BE2C (cell line): Measurements from ENCODE around the gene BTBD10.

Experiments used
- DNase-seq: peaks from one replicate; pipeline ENCODE4 v3.0.0-alpha.2; 2020
- H3K27me3 ChIP-seq: fragments of 250-450 bp; sonication (Bioruptor Pico); 2 replicates; pipeline ENCODE4 v1.5.1; 2020; ENCODE audit warnings: mild to moderate bottlenecking
- H3K36me3 ChIP-seq: fragments of 250-450 bp; sonication (Bioruptor Pico); 2 replicates; pipeline ENCODE4 v1.5.1; 2020; ENCODE audit warnings: mild to moderate bottlenecking
- H3K4me1 ChIP-seq: fragments of 250-450 bp; sonication (Bioruptor Pico); 2 replicates; pipeline ENCODE4 v1.5.1; 2020
- H3K4me3 ChIP-seq: 2 replicates; pipeline ENCODE4 v1.5.1; 2011; ENCODE audit warnings: low read depth, low read length
- H3K9me3 ChIP-seq: fragments of 250-450 bp; sonication (Bioruptor Pico); 2 replicates; pipeline ENCODE4 v1.5.1; 2020
- TF ChIP-seq, protein P1 (sequence below): IDR thresholded peaks from 2 replicates; pipeline ENCODE4 v1.5.1; 2012; ENCODE audit warnings: mild to moderate bottlenecking, low read depth, low read length

Gene BTBD10

DNA sequence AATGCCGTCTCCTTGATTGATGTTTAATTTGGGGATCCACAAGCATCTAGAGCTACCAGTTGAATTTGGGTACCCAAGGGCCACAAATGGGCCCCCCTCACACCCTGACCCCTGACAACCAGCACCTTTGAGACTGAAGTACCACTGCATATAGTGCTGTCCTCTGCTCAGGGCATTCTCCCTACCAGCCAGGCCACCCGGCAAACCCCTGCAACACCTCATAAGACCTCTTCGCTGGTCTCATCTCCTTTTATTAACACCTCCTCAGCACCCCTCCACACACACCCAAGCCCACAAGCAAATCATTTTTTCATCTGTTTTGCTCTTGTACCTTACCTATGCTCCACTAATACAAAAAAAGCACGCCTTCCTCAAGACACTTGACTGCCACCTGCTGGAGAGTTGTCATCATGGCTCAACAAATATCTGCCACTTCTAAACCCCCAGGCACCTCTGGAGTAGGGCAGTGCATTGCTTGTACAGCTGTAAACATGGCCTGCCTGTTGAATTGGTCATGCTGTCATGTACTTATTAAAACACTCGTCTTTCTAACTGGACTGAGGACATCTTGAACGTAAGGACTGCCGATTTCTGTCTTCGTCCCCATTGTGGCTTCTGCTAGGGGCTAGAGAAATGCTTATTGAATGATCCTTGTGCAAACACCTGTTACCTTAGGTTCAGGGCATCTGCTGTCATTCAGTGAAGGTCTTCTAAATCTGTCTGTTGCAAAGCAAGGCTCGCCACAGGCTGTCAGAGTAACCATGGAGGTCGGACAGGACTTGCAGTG is 118.9 kb downstream of the BTBD10 start:
- H3K36me3 ChIP-seq, result no peaks in the 10 kb centered on the region
- TF ChIP-seq, protein P1, sequence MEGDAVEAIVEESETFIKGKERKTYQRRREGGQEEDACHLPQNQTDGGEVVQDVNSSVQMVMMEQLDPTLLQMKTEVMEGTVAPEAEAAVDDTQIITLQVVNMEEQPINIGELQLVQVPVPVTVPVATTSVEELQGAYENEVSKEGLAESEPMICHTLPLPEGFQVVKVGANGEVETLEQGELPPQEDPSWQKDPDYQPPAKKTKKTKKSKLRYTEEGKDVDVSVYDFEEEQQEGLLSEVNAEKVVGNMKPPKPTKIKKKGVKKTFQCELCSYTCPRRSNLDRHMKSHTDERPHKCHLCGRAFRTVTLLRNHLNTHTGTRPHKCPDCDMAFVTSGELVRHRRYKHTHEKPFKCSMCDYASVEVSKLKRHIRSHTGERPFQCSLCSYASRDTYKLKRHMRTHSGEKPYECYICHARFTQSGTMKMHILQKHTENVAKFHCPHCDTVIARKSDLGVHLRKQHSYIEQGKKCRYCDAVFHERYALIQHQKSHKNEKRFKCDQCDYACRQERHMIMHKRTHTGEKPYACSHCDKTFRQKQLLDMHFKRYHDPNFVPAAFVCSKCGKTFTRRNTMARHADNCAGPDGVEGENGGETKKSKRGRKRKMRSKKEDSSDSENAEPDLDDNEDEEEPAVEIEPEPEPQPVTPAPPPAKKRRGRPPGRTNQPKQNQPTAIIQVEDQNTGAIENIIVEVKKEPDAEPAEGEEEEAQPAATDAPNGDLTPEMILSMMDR, result peak; percentile 73
- H3K4me1 ChIP-seq, result no peaks in the 10 kb centered on the region
- no peaks in the 10 kb centered on the region for H3K27me3 ChIP-seq
- H3K9me3 ChIP-seq, result no peaks in the 10 kb centered on the region
- H3K4me3 ChIP-seq, result no peak overlapping the region
- peak; percentile 59 for DNase-seq

DNA sequence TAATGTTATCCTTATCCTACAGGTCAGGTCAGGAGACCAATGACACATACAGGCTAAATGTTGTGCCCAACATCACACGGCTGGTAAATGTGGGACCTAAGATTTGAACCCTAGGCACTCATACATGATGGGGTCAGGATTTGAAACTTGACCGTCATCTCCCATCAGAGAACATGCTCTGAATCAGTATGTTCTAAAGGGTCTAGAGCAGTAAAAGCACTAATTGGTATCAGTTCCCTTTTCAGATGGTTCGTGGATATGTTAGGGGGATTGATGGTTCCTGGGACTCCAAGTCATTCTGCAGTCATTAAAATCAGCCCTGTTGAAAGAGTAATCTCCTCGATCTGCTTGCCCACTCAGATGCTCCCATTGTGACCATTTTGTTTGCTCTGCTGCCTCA is 120.0 kb downstream of the BTBD10 start:
- Histone ChIP-seq H3K27me3 (no peaks in the 10 kb centered on the region), H3K9me3 (no peaks in the 10 kb centered on the region), H3K36me3 (no peaks in the 10 kb centered on the region), H3K4me3 (no peak overlapping the region), H3K4me1 (no peaks in the 10 kb centered on the region)
- no peak for DNase-seq
- TF ChIP-seq, protein P1, result no peak

DNA sequence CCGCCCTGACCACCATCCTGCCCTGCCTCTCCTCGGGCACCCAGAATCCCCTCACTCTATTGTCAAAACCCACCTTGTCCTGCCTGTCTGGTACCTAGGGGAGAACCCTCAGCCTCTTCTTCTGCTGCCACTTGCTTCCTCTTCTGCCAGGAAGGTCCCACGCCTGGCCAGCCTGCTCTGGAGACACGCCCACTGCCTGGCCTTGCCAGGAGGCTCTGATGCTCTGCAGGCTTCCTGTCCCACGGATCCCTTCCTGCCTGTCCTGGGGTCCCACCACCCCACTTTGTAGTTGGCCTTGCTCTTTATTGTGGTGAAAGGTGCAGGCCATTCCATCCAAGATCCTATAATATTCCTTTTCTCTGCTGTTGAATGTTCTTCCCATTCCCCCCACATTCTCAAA is 122.0 kb downstream of the BTBD10 start:
- Histone ChIP-seq H3K4me1 (no peaks in the 10 kb centered on the region), H3K4me3 (no peak overlapping the region), H3K36me3 (no peaks in the 10 kb centered on the region), H3K27me3 (no peaks in the 10 kb centered on the region), H3K9me3 (no peaks in the 10 kb centered on the region)
- TF ChIP-seq, protein P1, result no peak
- DNase-seq, result no peak

DNA sequence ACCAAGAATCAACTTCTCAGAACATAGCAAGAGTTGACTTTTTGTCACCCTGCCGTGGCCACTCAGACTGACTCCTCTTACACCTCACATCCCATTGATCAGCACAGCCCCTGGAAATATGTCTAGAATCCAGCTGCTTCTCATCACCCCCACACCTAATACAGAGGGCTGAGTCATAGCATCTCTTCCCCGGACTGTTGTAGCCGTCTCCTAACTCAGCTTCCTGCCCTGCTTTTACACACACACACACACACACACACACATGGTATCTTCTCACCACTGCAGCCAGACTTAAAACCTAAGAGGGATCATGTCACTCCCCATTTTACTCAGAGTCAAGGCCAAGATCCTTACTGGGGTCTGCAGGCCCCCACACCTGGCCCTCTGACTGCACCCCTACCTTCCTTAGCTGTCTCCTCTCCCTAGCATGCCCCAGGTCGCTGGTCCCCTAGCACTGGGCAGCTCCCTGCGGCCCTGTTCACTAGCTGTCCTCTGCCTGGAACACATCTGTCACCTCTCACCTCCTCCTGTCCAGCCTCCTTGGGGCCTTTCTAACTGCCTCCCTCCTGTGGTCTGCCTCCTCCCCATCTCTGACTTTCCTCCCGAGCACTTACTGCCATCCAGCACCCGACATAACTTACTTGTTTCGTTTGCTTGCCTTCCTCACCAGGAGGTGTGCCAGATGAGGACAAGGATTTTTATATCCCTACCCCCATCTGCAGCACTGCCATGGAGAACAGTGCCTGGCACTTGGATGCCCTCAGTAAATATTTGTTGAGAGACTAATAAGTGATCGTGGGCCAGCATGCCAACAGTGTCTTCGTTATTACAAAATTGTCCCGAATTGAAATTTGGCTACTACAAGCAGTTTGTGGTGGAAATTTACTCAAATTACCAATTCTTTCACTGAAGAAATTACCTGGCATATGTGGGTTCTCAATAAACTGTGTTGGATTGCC is 123.5 kb downstream of the BTBD10 start:
- no peaks in the 10 kb centered on the region for H3K9me3 ChIP-seq
- no peak for DNase-seq
- no peaks in the 10 kb centered on the region for H3K36me3 ChIP-seq
- H3K4me1 ChIP-seq, result no peaks in the 10 kb centered on the region
- H3K27me3 ChIP-seq, result no peaks in the 10 kb centered on the region
- TF ChIP-seq, protein P1, result no peak
- H3K4me3 ChIP-seq, result no peak overlapping the region

DNA sequence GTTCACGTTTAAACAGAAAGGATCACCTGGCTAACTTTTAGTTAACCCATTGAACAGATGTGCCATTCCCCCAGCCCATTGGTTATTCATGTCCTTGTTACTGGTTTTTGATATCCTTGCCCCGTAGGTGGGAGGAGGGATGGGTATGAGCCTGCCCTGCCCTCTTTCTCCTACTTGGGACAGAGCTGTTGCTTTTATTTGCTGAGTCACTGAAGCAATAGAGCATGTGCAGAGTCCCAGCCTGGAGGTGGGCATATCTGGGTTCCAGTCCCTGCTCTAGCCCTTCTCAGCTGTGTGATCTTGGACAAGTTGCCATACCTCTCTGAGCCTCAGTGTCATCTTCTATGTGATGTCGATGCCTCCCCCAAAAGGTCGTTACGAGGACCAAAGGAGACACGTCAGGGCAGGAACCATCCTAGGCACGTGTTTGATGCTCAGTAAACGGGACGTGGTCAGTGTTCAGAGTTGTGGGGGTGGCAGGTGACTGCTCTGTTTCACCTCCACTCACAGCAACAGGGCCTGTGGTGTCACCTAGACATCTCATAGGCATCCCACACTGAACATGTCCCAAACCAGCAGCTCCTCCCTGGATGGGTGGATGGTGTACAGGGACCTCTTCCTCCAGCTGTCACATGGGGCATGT is 124.5 kb downstream of the BTBD10 start:
- DNase-seq, result no peak
- Histone ChIP-seq H3K27me3 (no peaks in the 10 kb centered on the region), H3K4me1 (no peaks in the 10 kb centered on the region), H3K9me3 (no peaks in the 10 kb centered on the region), H3K4me3 (no peak overlapping the region), H3K36me3 (no peaks in the 10 kb centered on the region)
- TF ChIP-seq, protein P1, result no peak
